OCI-LY7 (cell line): ENCODE results near the gene ZNF282.

Source experiments
- CTCF ChIP-seq: fragments of 200-600 bp; sonication (generic); conservative IDR thresholded peaks from 2 replicates; pipeline ENCODE4 v1.5.1; 2014; ENCODE audit warnings: mild to moderate bottlenecking, antibody characterized with exemption, low read length, moderate library complexity, mixed read lengths
- EZH2phosphoT487 ChIP-seq: fragments of 200-600 bp; sonication (generic); IDR thresholded peaks from 2 replicates; pipeline ENCODE4 v1.6.1; 2018; ENCODE audit warnings: low read depth, borderline replicate concordance, mild to moderate bottlenecking, mixed run types, antibody characterized with exemption, low read length, moderate library complexity, mixed read lengths

GRCh38 chr7:149261316-149261828, 66.0 kb downstream of the ZNF282 start:
- TF ChIP-seq CTCF (no peak), EZH2phosphoT487 (no peak)
